OCI-LY3 (cell line): ENCODE results near the gene PPP2R5C.

ENCODE experiments used
- CTCF ChIP-seq: fragments of 200-600, 300-600 bp; sonication (generic); IDR thresholded peaks from 2 replicates; pipeline ENCODE4 v1.5.1; 2014; ENCODE audit warnings: antibody characterized with exemption, low read length, low read depth
- EZH2phosphoT487 ChIP-seq: fragments of 200-600 bp; shearing (Covaris generic); IDR thresholded peaks from 2 replicates; pipeline ENCODE4 v1.6.1; 2018; ENCODE audit warnings: antibody characterized with exemption, mixed run types, low read depth

GRCh38 chr14:101872346-101872745 is 110.8 kb downstream of the PPP2R5C start:
- TF ChIP-seq CTCF (no peak), EZH2phosphoT487 (no peak)
